LNCaP clone FGC (cell line): Measurements from ENCODE around the gene SPPL3.

Experiments used
- DNase-seq: peaks from one replicate; pipeline ENCODE4 v3.0.0-alpha.2; 2011; ENCODE audit warnings: low read depth
- H3K4me3 ChIP-seq: 2 replicates; pipeline ENCODE4 v1.5.1; 2011; ENCODE audit warnings: mild to moderate bottlenecking, low read depth, low read length, control low read depth
- CTCF ChIP-seq: IDR thresholded peaks from 2 replicates; pipeline ENCODE4 v1.5.1; 2012; ENCODE audit warnings: mild to moderate bottlenecking; ENCODE audit not compliant: control insufficient read depth, insufficient read depth; ENCODE audit errors: extremely low read depth

The SPPL3 gene

GRCh38 chr12:120932058-120932457 is 27.9 kb upstream of the SPPL3 start:
- H3K4me3 ChIP-seq: no peak overlapping the region
- TF ChIP-seq CTCF: no peak
- DNase-seq: no peak

- TF ChIP-seq CTCF: no peak
- H3K4me3 ChIP-seq: no peak overlapping the region
- no peak for DNase-seq
Observed at GRCh38 chr12:120930032-120930431, 25.9 kb upstream of the SPPL3 start.

GRCh38 chr12:120928864-120929652 is 24.9 kb upstream of the SPPL3 start:
- DNase-seq: no peak
- no peak for TF ChIP-seq CTCF
- H3K4me3 ChIP-seq: no peak overlapping the region

GRCh38 chr12:120925740-120926563 is 21.8 kb upstream of the SPPL3 start:
- no peak for DNase-seq
- no peak overlapping the region for H3K4me3 ChIP-seq
- TF ChIP-seq CTCF: no peak

GRCh38 chr12:120922279-120922678 is 18.1 kb upstream of the SPPL3 start:
- no peak overlapping the region for H3K4me3 ChIP-seq
- no peak for TF ChIP-seq CTCF
- DNase-seq: no peak

- no peak for DNase-seq
- no peak for TF ChIP-seq CTCF
- no peak overlapping the region for H3K4me3 ChIP-seq
Observed at GRCh38 chr12:120921637-120922036, 17.5 kb upstream of the SPPL3 start.

GRCh38 chr12:120920178-120920577 is 16.0 kb upstream of the SPPL3 start:
- TF ChIP-seq CTCF: no peak
- DNase-seq: no peak
- H3K4me3 ChIP-seq: no peak overlapping the region
